Astrocyte of the spinal cord (primary cell): ENCODE results near the gene RNF111.

Experiments
- DNase-seq: peaks from one replicate; pipeline ENCODE4 v3.0.0; 2011; ENCODE audit warnings: low read depth, low spot score
- H3K4me3 ChIP-seq: 2 replicates; pipeline ENCODE4 v1.5.1; 2011; ENCODE audit warnings: low read depth, mild to moderate bottlenecking, low read length, moderate library complexity
- in situ Hi-C: cut with HindIII; loops from 2 replicates; pipeline ENCODE4 v1.10.0; 2017; ENCODE audit warnings: low sequenced_read_pairs
- TF ChIP-seq, protein P1 (sequence below): IDR thresholded peaks from 2 replicates; pipeline ENCODE4 v1.5.1; 2012; ENCODE audit warnings: low read depth, mild to moderate bottlenecking, low read length, inconsistent platforms

The RNF111 gene

DNA sequence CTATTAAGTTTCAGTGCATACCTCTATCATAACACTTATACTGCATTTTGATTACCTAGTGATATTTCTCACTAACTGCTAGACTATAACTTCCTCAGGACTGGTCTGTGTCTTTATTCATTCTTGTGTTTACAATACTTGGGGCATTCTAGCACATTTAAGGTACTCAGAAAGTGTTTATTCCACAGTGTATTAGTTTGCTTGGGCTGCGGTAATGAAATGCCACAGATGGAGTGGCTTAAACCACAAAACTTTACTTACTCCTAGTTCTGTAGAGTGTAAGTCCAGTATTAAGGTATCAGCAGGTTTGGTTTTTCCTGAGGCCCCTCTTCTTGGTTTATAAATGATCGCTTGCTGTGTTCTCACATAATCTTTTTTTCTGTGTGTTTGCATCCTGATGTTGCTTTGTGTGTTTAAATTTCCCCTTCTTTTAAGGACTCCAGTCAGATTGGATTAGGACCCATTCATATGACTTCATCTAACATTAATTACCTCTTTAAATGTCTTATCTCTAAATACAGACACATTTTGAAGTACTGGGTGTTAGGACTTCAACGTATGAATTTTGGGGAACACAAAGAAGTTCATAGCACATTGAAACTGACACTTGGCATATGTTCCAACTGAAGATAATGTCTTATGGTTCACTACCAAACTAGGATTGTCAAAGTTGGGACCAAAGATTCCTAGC is 23.9 kb downstream of the RNF111 start:
- H3K4me3 ChIP-seq = no peak overlapping the region
- in situ Hi-C loops = no loop called here
- TF ChIP-seq, protein P1, sequence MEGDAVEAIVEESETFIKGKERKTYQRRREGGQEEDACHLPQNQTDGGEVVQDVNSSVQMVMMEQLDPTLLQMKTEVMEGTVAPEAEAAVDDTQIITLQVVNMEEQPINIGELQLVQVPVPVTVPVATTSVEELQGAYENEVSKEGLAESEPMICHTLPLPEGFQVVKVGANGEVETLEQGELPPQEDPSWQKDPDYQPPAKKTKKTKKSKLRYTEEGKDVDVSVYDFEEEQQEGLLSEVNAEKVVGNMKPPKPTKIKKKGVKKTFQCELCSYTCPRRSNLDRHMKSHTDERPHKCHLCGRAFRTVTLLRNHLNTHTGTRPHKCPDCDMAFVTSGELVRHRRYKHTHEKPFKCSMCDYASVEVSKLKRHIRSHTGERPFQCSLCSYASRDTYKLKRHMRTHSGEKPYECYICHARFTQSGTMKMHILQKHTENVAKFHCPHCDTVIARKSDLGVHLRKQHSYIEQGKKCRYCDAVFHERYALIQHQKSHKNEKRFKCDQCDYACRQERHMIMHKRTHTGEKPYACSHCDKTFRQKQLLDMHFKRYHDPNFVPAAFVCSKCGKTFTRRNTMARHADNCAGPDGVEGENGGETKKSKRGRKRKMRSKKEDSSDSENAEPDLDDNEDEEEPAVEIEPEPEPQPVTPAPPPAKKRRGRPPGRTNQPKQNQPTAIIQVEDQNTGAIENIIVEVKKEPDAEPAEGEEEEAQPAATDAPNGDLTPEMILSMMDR = no peak
- no peak for DNase-seq

- in situ Hi-C loops = no loop called here
- TF ChIP-seq, protein P1 = no peak
These were observed 25.9 kb downstream of the RNF111 start for GRCh38 chr15:59013246-59013873.

DNA sequence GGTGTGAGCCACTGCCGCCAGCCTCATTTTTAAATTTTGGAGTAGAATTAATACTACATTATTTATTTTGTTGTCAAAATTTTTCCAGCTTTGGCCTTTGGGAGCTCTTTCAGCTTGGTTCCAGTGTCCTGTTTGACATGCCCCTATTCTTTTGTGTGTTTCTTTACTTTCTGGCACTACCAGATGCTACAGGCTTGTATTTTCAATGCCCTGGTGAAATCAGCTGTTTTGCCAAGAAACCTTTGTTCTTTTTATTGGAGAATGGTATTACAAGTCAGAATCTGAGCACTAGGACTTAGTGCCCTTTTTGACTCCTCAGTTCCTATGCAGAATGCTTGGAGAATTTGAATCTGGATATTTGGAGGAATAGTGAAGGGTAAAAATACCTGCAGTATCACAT is 26.6 kb downstream of the RNF111 start:
- H3K4me3 ChIP-seq = no peak overlapping the region
- TF ChIP-seq, protein P1 = no peak
- no peak for DNase-seq
- in situ Hi-C loops = no loop called here

More at GRCh38 chr15:59013246-59013873, 25.9 kb downstream of the RNF111 start:
- no peak overlapping the region for H3K4me3 ChIP-seq
- peak; percentile 0 for DNase-seq

- no peak for DNase-seq
- H3K4me3 ChIP-seq = no peak overlapping the region
- in situ Hi-C loops = no loop called here
- TF ChIP-seq, protein P1 = no peak
These were observed 30.0 kb downstream of the RNF111 start for GRCh38 chr15:59017449-59017848.

DNA sequence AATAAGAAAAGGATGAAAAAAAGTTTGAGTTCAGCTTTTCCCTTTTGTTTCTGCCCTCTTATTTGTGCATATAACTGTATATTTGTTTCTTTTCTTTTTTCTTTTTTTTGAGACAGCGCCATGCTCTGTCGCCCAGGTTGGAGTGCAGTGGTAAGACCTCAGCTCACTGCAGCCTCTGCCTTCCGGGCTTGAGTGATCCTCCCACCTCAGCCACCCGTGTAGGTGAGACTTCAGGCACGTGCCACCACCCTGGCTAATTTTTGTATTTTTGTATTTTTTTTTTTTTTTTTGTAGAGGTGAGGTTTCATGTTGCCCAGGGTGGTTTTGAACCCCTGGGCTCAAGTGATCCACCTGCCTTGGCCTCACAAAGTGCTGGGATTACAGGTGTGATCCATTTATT is 31.4 kb downstream of the RNF111 start:
- no peak for DNase-seq
- TF ChIP-seq, protein P1 = no peak
- in situ Hi-C loops = no loop called here
- H3K4me3 ChIP-seq = no peak overlapping the region

DNA sequence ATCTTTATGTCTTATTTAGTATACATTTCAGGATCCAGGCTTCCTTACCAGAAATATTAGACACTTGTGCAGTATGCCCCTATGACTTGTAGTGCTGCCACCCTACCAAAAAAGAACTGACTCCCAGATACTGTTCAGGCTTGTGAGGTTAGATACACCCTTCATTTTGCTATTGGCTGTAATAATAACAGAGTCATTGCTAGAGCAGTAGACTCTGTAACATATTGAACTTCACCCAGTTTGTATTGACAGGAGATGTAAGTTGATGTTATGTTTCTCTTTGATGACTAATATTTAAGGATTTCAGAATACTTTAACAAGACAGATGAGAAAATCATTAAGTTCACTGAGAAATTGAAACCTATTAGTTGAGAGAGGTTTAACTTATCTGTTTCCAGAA is 32.9 kb downstream of the RNF111 start:
- TF ChIP-seq, protein P1 = no peak
- in situ Hi-C loops = no loop called here
- peak; percentile 10 for DNase-seq
- no peak overlapping the region for H3K4me3 ChIP-seq
